Activated gamma-delta T cell treated with anti-CD3 and anti-CD28 coated beads, Interleukin-2, amount 50 U/mL, for 16 hours (primary cell): ENCODE results near the gene BIN1.
A peak's percentile ranks its signal among the peaks of the same experiment; 100 is the strongest.
"Not testable (repeated sequence)": the region's sequence is repeated elsewhere in the genome, so short reads cannot be mapped to it uniquely, and the experiment has no call there.

Experiments
- DNase-seq: peaks from one replicate; pipeline ENCODE4 v3.0.0-alpha.2; 2020; ENCODE audit warnings: low read depth

Gene BIN1

GRCh38 chr2:127046579-127046978, 60.4 kb downstream of the BIN1 start:
- no peak for DNase-seq

DNA sequence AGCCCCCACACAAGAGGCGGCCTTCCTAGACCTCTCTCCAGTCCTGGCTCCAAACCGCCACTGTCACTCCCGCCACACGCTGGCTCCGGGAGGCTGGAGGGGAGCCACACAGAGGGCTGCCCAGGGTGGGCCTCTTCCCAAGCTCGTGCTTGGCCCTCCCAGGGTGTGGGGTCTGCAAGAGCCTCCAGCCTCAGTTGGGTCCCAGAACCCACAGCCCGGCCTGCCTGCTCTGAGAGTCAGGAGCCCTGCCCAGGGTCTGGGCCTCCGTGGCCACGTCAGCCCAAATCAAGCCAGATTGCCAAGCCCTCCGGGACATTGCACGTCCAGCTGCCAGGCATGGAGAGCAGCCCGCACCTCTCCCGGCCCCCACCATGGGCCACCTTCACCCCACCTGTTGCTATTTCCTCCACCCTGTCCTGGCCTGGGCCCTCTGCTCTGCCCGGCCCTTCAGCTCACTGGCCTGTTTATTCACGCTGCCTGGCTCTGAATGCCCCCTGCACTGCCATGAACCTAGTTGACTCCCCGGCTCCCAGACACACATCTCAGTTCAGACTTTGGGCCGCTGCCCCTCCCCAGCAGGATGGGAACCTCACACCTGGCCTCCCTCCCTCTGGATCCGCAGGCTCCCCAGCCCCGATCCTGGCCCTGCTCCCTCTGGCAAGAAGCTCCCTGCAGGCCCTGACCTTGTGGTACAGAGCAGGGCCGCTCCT, 61.0 kb downstream of the BIN1 start:
- DNase-seq, result no peak

GRCh38 chr2:127044977-127045661, 61.8 kb downstream of the BIN1 start:
- no peak for DNase-seq

GRCh38 chr2:127044165-127044718, 62.7 kb downstream of the BIN1 start:
- DNase-seq, result no peak

DNA sequence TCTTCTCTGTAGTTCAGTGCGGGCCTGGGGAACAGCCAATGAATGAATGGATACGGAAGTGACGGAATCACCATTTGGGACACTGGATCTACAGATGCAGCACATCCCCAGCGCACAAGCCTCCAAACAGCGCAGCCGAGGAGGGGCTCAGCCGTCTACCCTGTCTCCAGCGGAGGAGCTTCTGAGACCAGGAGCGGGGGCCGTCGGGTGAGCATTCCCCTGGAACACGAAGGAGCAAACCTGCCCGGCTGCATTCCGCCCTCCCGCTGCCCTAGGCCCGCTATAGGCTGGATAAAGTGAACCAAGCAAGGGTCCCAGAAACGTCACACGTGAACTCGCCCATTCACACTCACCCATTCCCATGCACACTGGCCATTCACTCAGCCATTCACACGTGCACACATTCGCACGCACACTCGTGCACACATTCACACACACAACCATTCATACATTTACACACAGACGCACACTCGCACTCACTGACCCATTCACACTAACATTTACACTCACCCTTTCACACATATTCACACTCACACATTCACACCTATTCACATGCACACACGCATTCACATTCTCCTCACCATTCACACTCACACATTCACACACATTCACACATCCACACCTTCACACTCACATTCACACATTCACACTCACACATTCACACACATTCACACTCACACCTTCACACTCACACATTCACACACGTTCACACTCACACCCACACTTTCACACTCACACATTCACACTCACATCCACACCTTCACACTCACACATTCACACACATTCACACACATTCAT, 63.4 kb downstream of the BIN1 start:
- DNase-seq, result no peak

GRCh38 chr2:127041259-127041970, 65.5 kb downstream of the BIN1 start:
- no peak for DNase-seq

GRCh38 chr2:127040169-127040568, 66.8 kb downstream of the BIN1 start:
- no peak for DNase-seq

DNA sequence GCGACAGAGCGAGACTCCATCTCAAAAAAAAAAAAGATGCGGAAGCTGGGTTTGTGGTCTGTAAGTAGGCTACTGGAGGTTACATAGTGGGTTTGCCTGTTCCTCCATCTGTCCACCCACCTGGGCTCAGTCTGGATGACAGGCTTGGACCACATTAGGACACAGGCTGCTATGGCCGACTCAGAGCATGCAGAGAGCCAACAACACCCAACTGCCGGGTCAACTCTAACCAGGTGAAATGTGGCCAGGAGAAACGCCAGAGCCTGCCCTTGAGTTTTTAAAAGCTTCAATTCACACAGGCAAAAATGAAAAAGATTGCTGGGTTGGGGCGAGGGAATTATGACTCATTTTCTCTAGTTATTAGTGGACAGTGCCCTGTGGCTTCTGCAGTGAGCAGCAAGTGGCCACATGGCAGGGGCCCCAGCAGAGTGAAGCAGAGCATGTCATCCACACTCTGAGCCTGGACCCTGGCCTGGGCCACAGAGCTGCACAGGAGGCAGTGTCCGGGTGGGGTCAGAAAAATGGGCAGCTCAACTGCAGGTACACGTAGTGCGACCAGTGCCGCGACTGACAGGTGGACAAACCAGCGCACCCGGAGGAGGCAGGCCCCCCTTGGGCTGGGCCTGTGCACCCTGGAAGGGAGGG, 67.4 kb downstream of the BIN1 start:
- no peak for DNase-seq

- DNase-seq, result no peak
Observed at GRCh38 chr2:127037476-127037875, 69.5 kb downstream of the BIN1 start.

DNA sequence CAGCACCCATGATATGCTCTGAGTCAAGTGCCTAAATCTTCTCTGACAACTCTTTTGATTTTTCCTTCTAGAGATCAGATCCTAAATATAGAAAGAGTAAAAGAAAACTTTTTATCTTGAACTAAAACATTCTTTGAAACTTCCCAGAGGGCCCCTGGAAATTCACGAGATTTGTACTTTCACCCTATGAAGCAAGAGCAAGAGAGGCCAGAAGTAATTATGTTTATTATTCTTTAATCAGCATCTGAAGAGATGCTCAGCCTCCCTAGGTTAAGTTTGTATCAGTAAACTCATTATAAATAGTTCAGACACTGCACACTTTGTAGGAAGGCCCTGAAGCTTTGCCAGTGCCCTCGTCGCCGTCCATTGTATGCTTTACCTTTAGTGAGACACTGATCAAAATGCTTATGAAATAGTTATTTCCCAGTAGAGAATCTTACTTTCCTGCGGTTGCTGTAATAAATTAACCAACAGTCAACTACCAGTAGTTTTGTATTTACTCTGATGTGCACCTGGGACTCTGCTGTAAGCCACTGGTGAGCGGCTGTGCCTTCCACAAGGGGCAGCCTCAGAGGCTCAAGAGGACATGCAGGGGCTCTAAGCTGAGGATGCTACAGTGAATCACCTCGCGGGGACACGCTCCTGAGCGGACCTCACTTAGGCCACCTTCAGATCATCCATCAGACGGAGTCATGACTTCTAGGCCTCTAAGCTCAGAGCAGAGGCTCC, 71.9 kb downstream of the BIN1 start:
- no peak for DNase-seq

GRCh38 chr2:127034051-127034450, 72.9 kb downstream of the BIN1 start:
- no peak for DNase-seq

DNA sequence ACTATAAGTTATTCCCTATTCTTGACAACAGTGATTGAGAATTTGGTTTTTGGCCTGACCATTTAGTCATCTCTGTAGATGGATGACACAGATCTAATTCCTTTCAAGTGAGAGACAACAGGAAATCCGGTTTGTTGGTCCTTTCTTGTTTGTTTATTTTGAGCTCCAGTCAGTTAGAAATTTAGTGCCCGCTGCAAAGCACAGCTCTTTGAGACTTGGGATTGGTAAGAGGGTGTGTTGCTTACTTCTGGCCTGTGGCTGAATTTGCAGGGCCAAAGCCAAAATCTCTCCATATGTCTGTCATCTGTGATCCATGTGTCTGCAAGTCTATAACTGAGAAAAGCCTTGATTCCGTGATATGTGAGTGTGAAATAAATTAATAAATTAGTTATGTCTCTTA, 74.3 kb downstream of the BIN1 start:
- no peak for DNase-seq

DNA sequence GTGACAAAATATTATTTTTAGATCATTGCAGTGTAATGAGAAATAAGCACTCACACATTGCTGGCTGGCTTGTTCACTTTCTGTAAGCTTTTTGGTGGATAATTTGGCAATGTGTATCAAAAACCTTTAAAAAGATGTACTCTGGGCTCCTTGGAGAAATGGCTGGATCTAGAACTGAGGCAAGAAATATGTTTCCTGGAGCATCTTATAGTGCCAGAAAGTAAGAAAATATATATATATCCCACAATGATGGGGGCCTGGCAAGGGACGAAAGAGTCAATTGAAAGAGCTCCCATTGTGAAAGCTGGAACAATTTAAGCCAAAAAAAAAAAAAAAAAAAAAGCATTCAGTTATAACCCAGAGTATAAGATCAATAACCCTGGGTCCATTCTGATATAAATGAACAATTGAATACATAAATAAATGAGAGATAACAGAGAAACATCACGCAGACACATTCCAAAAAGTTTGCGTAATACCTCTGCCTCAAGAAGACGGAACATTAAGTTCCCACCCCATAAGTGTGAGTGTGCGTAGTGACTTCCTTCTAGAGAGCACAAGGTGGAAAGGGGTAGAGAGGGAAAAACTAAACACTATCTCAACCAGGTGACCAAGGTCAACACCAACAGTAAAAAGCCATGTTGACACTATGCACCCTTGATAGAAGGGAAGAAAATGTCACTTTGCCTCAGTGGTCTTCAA, 77.5 kb downstream of the BIN1 start:
- DNase-seq, result no peak

DNA sequence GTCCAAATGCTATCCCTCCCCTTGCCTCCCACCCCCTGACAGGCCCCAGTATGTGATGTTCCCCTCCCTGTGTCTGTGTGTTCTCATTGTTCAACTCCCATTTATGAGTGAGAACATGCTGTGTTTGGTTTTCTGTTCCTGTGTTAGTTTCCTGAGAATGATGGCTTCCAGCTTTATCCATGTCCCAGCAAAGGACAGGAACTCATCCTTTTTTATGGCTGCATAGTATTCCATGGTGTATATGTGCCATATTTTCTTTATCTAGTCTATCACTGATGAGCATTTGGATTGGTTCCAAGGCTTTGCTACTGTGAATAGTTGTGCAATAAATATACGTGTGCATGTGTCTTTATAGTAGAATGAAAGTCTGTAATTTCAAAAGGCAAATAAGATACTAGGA, 78.2 kb downstream of the BIN1 start:
- DNase-seq, result not testable (repeated sequence)

DNA sequence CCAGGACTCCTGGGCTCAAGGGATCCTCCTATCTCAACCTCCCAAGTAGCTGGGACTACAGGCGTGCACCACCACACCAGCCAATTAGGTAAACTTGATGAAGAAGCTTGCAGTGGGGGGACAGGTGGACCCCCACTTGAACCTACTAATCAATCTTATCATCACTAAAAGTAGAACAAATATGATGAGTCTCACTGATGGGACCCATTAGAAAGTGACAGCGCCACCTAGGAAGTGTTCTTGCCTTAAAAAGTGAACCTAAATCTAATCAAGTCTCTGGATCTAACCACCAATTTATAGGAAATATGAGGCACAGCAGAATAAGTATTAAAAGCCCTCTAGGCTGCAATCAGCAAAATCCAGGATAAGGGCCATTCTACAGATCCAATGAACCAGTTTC, 79.2 kb downstream of the BIN1 start:
- DNase-seq, result no peak

DNA sequence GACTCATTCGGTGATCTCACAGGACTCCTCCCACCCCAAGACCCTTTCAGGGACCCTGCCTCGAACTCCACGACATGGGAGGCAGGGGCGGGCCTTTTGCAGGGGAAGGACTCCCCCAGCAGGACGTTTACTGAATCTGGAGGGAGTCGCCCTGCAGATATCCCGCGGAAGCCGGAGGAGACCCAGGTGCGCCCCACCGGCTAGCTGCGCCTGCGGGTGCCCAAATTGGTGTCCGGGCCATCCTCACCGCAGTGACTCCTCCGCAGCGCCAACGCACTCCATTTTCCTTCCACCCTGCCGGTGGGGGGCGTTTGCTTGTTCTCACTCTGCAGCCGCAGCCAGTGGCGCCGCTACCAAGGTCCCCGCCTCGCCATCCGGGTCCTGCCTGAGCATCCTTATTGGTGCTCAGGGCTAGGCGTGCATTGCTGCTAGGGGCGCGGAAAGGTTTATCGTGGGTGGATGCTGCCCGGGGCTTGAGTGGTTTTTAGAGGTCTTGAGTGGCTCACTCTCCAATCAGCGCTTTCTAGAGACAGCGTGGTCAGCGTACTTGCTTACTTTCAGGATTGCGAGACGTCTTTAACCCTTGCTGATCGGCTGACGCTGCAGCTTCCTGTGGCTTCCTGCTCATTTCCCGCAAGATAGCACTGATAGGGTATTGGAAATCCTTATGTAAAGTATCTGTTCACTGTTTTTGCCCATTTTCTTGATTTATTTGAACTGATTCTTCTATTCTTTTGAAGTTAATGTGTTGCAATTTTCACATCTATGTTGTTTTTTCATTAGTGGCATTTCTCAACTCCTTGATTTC, 81.4 kb downstream of the BIN1 start:
- peak; percentile 61 for DNase-seq

DNA sequence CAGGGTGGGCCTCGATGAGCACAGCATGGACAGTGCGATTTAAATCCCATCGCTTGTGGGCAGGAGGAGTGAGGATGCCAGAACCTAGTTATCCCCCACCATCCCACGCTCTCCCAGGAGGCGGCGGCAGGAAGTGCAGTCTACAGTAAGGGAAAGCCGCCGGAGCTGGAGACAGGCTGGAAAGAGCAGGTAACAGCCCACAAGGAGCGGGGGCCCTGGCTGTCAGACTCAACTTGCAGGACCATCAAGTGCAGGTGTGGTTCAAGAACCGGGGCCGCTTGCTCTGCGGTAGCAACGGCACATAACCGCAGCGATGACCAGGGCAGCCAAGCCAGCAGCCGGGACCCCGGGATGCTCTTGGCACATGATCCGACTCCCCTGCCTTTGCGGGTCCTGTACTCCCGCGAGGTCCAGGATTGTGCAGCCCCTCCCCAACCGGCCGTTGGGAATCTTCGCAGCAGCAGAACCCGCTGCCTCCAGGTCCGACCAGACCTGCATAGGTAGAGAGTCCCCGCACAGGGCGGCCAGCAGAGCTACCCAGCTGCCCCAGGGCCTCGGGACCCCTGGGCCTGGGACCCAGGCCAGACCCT, 82.1 kb downstream of the BIN1 start:
- no peak for DNase-seq

DNA sequence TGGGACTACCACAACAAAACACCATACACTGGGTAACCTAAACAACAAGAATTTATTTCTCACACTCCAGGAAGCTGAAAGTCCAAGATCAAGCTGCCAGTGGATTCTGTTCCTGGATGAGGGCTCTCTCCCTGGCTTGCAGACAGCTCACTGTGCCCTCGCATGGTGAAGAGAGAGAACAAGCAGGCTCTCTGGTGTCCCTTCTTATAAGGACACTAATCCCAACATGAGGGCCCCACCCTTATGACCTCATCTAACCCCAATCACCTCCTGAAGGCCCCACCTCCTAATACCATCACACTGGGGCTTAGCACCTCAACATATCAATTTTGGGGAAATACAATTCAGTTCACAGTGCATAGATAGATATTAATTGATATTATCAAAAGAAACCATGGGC, 83.5 kb downstream of the BIN1 start:
- no peak for DNase-seq

DNA sequence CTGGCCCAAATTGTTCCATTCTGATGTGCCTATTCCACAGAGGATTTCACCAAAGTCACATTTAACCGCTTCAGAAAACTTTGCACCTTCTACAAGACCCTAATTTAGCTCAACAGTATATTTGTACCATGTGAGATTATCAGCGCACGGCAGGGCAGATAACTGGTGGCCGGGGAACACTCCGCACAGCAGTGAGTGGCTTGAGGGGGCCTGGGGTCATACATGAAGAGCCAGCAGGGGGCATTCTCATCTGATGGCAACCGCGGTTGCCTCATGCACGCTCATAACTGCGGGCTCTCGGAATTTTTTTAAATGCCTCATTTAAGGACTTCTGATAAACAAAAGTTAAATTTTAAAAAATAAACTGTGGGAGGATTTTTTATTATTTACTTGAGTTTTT, 84.1 kb downstream of the BIN1 start:
- no peak for DNase-seq
